HG02970 (cell line): ENCODE data around the gene TMEM248.
"Not testable (repeated sequence)": the region's sequence is repeated elsewhere in the genome, so short reads cannot be mapped to it uniquely, and the experiment has no call there.

Experiments
- ATAC-seq: cut with Tn5 transposase; IDR thresholded peaks from one replicate; pipeline ENCODE4 v1.9.1; 2021; ENCODE audit warnings: mild to moderate bottlenecking, moderate library complexity, moderate number of reproducible peaks; ENCODE audit not compliant: unreplicated experiment, low FRiP score

Gene TMEM248

GRCh38 chr7:66995050-66995776 is 74.2 kb downstream of the TMEM248 start, which contains the start of gene SBDS:
Gene SBDS (minus strand): TSS chr7:66995586. CDS start chr7:66995417, 169 bp downstream.
- ATAC-seq: peak; percentile 73

GRCh38 chr7:66996444-66997191 is 75.6 kb downstream of the TMEM248 start, which contains the start of gene TYW1:
Gene TYW1 (plus strand): TSS chr7:66996833. CDS start chr7:66996979, 146 bp downstream.
- peak; percentile 74 for ATAC-seq

GRCh38 chr7:67000601-67001258 is 79.7 kb downstream of the TMEM248 start:
- ATAC-seq: not testable (repeated sequence)

- ATAC-seq: not testable (repeated sequence)
Observed at GRCh38 chr7:67004145-67004544, 83.1 kb downstream of the TMEM248 start.

GRCh38 chr7:67006965-67007364 is 85.9 kb downstream of the TMEM248 start:
- ATAC-seq: no peak
